Smooth muscle cell (in vitro differentiated cells): ENCODE results near the gene CLCA2. TPM values are rescaled to one million over a fixed set of nuclear protein-coding genes. Genes with fewer than 3 reads are reported as not detected.

Experiments
- DNase-seq: peaks from one replicate; lab custom pipeline; 2025; ENCODE audit not compliant: unreplicated experiment; lab: John Stamatoyannopoulos, UW
- H2AFZ ChIP-seq: fragments of 200-600 bp; sonication (generic); 2 replicates; pipeline ENCODE4 v1.6.0; 2016; ENCODE audit warnings: antibody characterized with exemption, low read depth, mild to moderate bottlenecking
- H3F3A ChIP-seq: fragments of 200-600 bp; sonication (generic); 2 replicates; pipeline ENCODE4 v1.6.0; 2017; ENCODE audit warnings: antibody characterized with exemption, low read depth
- H3K27ac ChIP-seq: fragments of 200-600 bp; sonication (generic); 2 replicates; pipeline ENCODE4 v1.5.1; 2016; ENCODE audit warnings: low read depth, mild to moderate bottlenecking
- H3K27me3 ChIP-seq: fragments of 200-600 bp; sonication (generic); 2 replicates; pipeline ENCODE4 v1.6.1; 2016; ENCODE audit warnings: low read depth, mild to moderate bottlenecking
- H3K36me3 ChIP-seq: fragments of 200-600 bp; sonication (generic); 2 replicates; pipeline ENCODE4 v1.5.1; 2016; ENCODE audit warnings: low read depth
- H3K4me1 ChIP-seq: fragments of 200-600 bp; sonication (generic); 2 replicates; pipeline ENCODE4 v1.5.1; 2016; ENCODE audit warnings: low read depth
- H3K4me2 ChIP-seq: fragments of 200-600 bp; sonication (generic); 2 replicates; pipeline ENCODE4 v1.6.0; 2016; ENCODE audit warnings: mild to moderate bottlenecking
- H3K4me3 ChIP-seq: fragments of 200-600 bp; sonication (generic); 2 replicates; pipeline ENCODE4 v1.5.1; 2016; ENCODE audit warnings: mild to moderate bottlenecking
- H3K79me2 ChIP-seq: fragments of 200-600 bp; sonication (generic); 2 replicates; pipeline ENCODE4 v1.6.0; 2016; ENCODE audit warnings: low read depth, mild to moderate bottlenecking
- H3K9ac ChIP-seq: fragments of 200-600 bp; sonication (generic); 2 replicates; pipeline ENCODE4 v1.6.0; 2016; ENCODE audit warnings: low read depth
- H3K9me3 ChIP-seq: fragments of 200-600 bp; sonication (generic); replicated peaks from 2 replicates; pipeline ENCODE4 v1.5.1; 2016; ENCODE audit warnings: low read depth
- H4K20me1 ChIP-seq: fragments of 200-600 bp; sonication (generic); 2 replicates; pipeline ENCODE4 v1.6.0; 2016; ENCODE audit warnings: low read depth
- CTCF ChIP-seq: fragments of 200-600 bp; sonication (generic); IDR thresholded peaks from 2 replicates; pipeline ENCODE4 v1.5.1; 2017; ENCODE audit warnings: borderline replicate concordance, mild to moderate bottlenecking, antibody characterized with exemption; ENCODE audit not compliant: insufficient read depth, poor library complexity, severe bottlenecking
- WGBS: methylation state at CpG from one replicate; pipeline ENCODE4 v1.1.7; 2016; ENCODE audit warnings: low lambda C conversion rate; 5-methylcytosine and 5-hydroxymethylcytosine counted together
- polyA plus RNA-seq: library from polyadenylated mRNA; unstranded; fragments of >200 nt; fragmentation: Nextera tagmentation; extraction: Ambion mirVana; gene quantifications from 2 replicates; pipeline ENCODE4 v1.2.1, GENCODE V29; 2016
- total RNA-seq: library from RNA; depleted of rRNA; stranded (reverse); fragments of >200 nt; gene quantifications from 2 replicates; pipeline ENCODE4 v1.2.3, GENCODE V29; 2014

The CLCA2 gene
- total and polyA plus RNA-seq, 2 experiments from 2014 or later, result 1.00 to 24.2 TPM

- no peak overlapping the region for H3K4me2 ChIP-seq
- H3K36me3 ChIP-seq, result no peaks in the 10 kb centered on the region
Measured at GRCh38 chr1:86421601-86422280, 2.2 kb upstream of the CLCA2 start.

GRCh38 chr1:86423473-86423872, 498 bp upstream of the CLCA2 start:
- Histone ChIP-seq H3K4me3 (no peak overlapping the region), H3K79me2 (no peaks in the 10 kb centered on the region), H3K9me3 (no peaks in the 10 kb centered on the region), H3K9ac (no peak overlapping the region), H2AFZ (no peak overlapping the region), H3K36me3 (no peaks in the 10 kb centered on the region), H3K27me3 (no peaks in the 10 kb centered on the region), H4K20me1 (no peaks in the 10 kb centered on the region), H3K27ac (no peak overlapping the region), H3F3A (peaks cover 3% of the 10 kb centered on the region), H3K4me2 (no peak overlapping the region), H3K4me1 (no peaks in the 10 kb centered on the region)
- no peak for DNase-seq
- TF ChIP-seq CTCF, result no peak

More at GRCh38 chr1:86421601-86422280, 2.2 kb upstream of the CLCA2 start:
- no peaks in the 10 kb centered on the region for H3F3A ChIP-seq
- H3K27ac ChIP-seq, result no peak overlapping the region
- TF ChIP-seq CTCF, result no peak
- no peak for DNase-seq
- no peak overlapping the region for H3K9ac ChIP-seq
- H3K79me2 ChIP-seq, result no peaks in the 10 kb centered on the region
- no peaks in the 10 kb centered on the region for H4K20me1 ChIP-seq
- no peak overlapping the region for H2AFZ ChIP-seq
- H3K27me3 ChIP-seq, result no peaks in the 10 kb centered on the region
- no peaks in the 10 kb centered on the region for H3K9me3 ChIP-seq
- H3K4me1 ChIP-seq, result no peaks in the 10 kb centered on the region
- H3K4me3 ChIP-seq, result no peak overlapping the region
- 86% methylated on average over 7 of the region's 7 CpGs for WGBS

- Histone ChIP-seq H3K4me3 (no peak overlapping the region), H3F3A (peaks cover 26% of the 10 kb centered on the region), H3K27me3 (no peaks in the 10 kb centered on the region), H2AFZ (peak overlapping the region; percentile 54), H3K9me3 (no peaks in the 10 kb centered on the region), H3K4me1 (peaks cover 11% of the 10 kb centered on the region), H3K4me2 (peak overlapping the region; percentile 72), H3K36me3 (no peaks in the 10 kb centered on the region), H3K27ac (peak overlapping the region; percentile 92), H4K20me1 (no peaks in the 10 kb centered on the region), H3K9ac (peak overlapping the region; percentile 41), H3K79me2 (no peaks in the 10 kb centered on the region)
- no peak for DNase-seq
- 33% methylated on average over 7 of the region's 7 CpGs for WGBS
- no peak for TF ChIP-seq CTCF
Measured at GRCh38 chr1:86429122-86429725, 5.3 kb downstream of the CLCA2 start.
